GM21367 (cell line): ENCODE data around the gene CFAP221.
"Not testable (repeated sequence)": the region's sequence is repeated elsewhere in the genome, so short reads cannot be mapped to it uniquely, and the experiment has no call there.

Experiments
- ATAC-seq: cut with Tn5 transposase; IDR thresholded peaks from one replicate; pipeline ENCODE4 v1.9.1; 2021; ENCODE audit not compliant: unreplicated experiment

CFAP221 gene

GRCh38 chr2:119584469-119584868 lies 40.2 kb downstream of the CFAP221 start:
- ATAC-seq: no peak

GRCh38 chr2:119586085-119586484 lies 41.8 kb downstream of the CFAP221 start:
- ATAC-seq: no peak

GRCh38 chr2:119590873-119591272 lies 46.6 kb downstream of the CFAP221 start:
- ATAC-seq: no peak

GRCh38 chr2:119591523-119591922 lies 47.3 kb downstream of the CFAP221 start:
- no peak for ATAC-seq

GRCh38 chr2:119592436-119592835 lies 48.2 kb downstream of the CFAP221 start:
- no peak for ATAC-seq

GRCh38 chr2:119596638-119597037 lies 52.4 kb downstream of the CFAP221 start:
- ATAC-seq: no peak

- ATAC-seq: no peak
Measured at GRCh38 chr2:119598596-119599263, 54.5 kb downstream of the CFAP221 start.

GRCh38 chr2:119599384-119599783 lies 55.1 kb downstream of the CFAP221 start:
- ATAC-seq: no peak

GRCh38 chr2:119605096-119605495 lies 60.8 kb downstream of the CFAP221 start:
- no peak for ATAC-seq

- no peak for ATAC-seq
Measured at GRCh38 chr2:119606674-119607073, 62.4 kb downstream of the CFAP221 start.

- no peak for ATAC-seq
Measured at GRCh38 chr2:119608553-119608952, 64.3 kb downstream of the CFAP221 start.

- no peak for ATAC-seq
Measured at GRCh38 chr2:119609337-119609736, 65.1 kb downstream of the CFAP221 start.

- not testable (repeated sequence) for ATAC-seq
Measured at GRCh38 chr2:119614140-119614539, 69.9 kb downstream of the CFAP221 start.

- ATAC-seq: no peak
Measured at GRCh38 chr2:119616421-119616820, 72.2 kb downstream of the CFAP221 start.

- no peak for ATAC-seq
Measured at GRCh38 chr2:119617455-119617854, 73.2 kb downstream of the CFAP221 start.

- not testable (repeated sequence) for ATAC-seq
Measured at GRCh38 chr2:119618725-119619124, 74.5 kb downstream of the CFAP221 start.

- no peak for ATAC-seq
Measured at GRCh38 chr2:119625226-119625625, 81.0 kb downstream of the CFAP221 start.

- no peak for ATAC-seq
Measured at GRCh38 chr2:119629323-119629825, 85.1 kb downstream of the CFAP221 start.

- no peak for ATAC-seq
Measured at GRCh38 chr2:119630121-119630520, 85.9 kb downstream of the CFAP221 start.

GRCh38 chr2:119637371-119637770 lies 93.1 kb downstream of the CFAP221 start:
- ATAC-seq: no peak

- no peak for ATAC-seq
Measured at GRCh38 chr2:119638246-119638645, 94.0 kb downstream of the CFAP221 start.

GRCh38 chr2:119638685-119639554 lies 94.7 kb downstream of the CFAP221 start:
- no peak for ATAC-seq
